Measurements from ENCODE around the gene S100Z.
"Not testable (repeated sequence)": the region's sequence is repeated elsewhere in the genome, so short reads cannot be mapped to it uniquely, and the experiment has no call there.

- TF ChIP-seq POLR2A, CTCF (IDR thresholded peaks at IDR 0.05): not testable (repeated sequence)
Measured at GRCh38 chr5:76914671-76915070, 64.9 kb downstream of the S100Z start.

Data from stomach (tissue), 4 donors.